Fibroblast of mammary gland (primary cell): Measurements from ENCODE around the gene CELA2A.
"Not testable (repeated sequence)": the region's sequence is repeated elsewhere in the genome, so short reads cannot be mapped to it uniquely, and the experiment has no call there.

Source experiments
- DNase-seq: peaks from one replicate; pipeline ENCODE4 v3.0.0-alpha.2; 2010; ENCODE audit warnings: low read depth
- H3K4me3 ChIP-seq: 2 replicates; pipeline ENCODE4 v1.5.1; 2011; ENCODE audit warnings: low read depth, mild to moderate bottlenecking, low read length, moderate library complexity; ENCODE audit not compliant: control insufficient read depth
- TF ChIP-seq, protein P1 (sequence below): conservative IDR thresholded peaks from 2 replicates; pipeline ENCODE4 v1.5.1; 2011; ENCODE audit warnings: low read depth, low read length, inconsistent platforms; ENCODE audit not compliant: control insufficient read depth, insufficient read depth

Gene CELA2A

DNA sequence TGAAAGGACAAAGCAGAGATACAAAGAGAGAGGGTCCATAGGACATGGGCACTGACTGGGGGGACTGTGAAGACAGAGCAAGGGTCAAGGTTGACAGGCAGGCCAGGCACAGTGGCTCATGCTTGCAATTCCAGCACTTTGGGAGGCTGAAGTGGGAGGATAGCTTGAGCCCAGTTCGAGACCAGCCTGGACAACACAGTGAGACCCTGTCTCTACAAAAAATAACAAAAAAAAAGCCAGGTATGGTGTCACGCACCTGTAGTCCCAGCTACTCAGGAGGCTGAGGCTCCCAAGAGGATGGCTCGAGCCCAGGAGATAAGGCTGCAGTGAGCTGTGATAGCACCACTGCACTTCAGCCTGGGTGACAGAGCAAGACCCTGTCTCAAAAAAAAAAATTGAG is 63.1 kb downstream of the CELA2A start:
- TF ChIP-seq, protein P1, sequence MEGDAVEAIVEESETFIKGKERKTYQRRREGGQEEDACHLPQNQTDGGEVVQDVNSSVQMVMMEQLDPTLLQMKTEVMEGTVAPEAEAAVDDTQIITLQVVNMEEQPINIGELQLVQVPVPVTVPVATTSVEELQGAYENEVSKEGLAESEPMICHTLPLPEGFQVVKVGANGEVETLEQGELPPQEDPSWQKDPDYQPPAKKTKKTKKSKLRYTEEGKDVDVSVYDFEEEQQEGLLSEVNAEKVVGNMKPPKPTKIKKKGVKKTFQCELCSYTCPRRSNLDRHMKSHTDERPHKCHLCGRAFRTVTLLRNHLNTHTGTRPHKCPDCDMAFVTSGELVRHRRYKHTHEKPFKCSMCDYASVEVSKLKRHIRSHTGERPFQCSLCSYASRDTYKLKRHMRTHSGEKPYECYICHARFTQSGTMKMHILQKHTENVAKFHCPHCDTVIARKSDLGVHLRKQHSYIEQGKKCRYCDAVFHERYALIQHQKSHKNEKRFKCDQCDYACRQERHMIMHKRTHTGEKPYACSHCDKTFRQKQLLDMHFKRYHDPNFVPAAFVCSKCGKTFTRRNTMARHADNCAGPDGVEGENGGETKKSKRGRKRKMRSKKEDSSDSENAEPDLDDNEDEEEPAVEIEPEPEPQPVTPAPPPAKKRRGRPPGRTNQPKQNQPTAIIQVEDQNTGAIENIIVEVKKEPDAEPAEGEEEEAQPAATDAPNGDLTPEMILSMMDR = no peak
- no peak for DNase-seq
- H3K4me3 ChIP-seq = no peak overlapping the region

DNA sequence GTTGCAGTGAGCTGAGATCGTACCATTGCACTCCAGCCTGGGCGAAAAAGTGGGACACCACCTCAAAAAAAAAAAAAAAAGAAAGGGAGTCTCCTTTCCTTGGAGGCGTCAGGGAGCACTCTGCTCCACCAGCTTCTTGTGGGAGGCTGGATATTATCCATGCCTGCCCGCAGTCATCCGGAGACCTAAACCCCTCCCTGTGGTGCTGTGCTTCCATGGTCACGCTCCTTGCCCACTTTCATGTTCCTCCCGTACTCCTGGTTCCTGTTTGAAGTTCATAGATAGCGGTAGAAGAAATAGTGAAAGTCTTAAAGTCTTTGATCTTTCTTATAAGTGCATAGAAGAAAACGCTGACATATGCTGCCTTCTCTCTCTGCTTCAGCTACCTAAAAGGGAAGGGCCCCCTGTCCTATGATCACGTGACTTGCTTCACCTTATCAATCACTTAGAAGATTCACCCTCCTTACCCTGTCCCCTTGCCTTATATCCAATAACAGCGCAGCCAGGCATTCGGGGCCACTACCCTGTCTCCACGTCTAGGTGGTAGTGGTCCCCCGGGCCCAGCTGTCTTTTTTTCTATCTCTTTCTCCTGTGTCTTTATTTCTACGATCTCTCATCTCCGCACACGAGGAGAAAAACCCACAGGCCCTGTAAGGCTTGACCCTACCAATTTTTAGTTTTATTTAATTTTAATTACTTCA is 64.8 kb downstream of the CELA2A start:
- H3K4me3 ChIP-seq, DNase-seq: not testable (repeated sequence)
